ENCODE data around the gene MALSU1.
"Not testable (repeated sequence)": the region's sequence is repeated elsewhere in the genome, so short reads cannot be mapped to it uniquely, and the experiment has no call there.

MALSU1 gene

DNA sequence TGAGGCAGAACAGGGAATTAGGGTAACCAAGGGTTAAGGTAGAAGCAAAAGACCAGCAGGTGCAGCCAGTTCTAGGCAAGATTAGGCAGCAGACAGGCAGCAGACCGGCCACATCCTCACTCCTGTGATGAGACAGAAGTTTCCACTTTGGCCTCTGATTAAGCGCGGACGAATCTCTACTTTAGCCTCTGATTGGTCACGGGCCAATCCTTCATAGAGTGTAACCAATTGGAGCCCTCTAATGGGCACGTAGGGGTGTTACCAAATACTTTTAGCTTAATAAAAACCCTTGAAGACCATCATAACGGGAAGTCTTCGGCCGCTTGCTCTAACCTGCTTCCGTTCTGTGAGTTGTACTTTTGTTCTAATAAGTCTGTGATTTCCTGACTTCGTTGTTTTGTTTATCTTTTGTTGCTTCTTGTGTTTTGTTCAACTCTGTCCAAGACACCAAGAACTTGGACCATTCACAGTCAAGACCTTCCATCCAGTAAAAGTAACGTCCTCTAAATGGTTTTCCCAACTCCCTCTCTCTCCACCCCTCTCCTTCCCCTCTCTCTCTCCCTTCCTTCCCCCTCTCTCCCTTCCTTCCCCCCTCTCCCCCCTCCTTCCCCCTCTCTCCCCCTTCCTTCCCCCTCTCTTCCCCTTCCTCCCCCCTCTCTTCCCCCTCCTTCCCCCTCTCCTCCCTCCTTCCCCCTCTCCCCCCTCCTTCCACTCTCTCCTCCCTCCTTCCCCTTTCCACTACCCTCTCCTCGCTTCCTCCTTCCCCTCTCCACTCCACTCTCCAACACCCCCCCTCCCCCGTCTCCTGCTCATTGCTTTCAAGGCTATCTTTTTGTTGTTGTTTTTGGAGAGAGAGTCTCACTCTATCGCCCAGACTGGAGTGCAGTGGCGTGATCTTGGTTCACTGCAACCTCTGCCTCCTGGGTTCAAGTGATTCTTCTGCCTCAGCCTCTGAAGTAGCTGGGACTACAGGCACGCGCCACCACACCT, 13.2 kb upstream of the MALSU1 start:
- in situ Hi-C loops (cut with MboI; ENCODE audit: low sequenced_read_pairs), result no loop called here

DNA sequence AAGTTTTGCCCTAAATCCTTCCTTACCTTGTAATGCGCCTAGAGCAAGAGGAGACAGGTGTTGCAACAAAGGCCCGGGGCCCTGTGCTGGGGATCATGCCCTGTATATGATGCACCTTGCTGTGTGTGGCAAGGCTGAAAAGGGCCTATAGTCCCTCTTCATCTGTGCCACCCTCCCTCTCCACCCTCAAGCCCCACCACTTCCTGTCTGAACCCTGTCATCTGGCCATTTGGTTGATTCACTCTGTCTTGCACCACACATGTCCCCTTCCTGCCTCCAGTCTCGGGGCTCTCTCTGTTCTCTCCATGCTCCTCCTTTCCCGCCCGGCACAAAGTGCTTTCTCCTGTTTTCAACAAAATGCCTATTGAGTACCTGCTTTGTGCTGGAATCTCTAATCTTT, 11.5 kb upstream of the MALSU1 start:
- in situ Hi-C loops (cut with MboI; ENCODE audit: low sequenced_read_pairs), result no loop called here

- in situ Hi-C loops (cut with MboI; ENCODE audit: low sequenced_read_pairs), result no loop called here
These were observed 8.1 kb upstream of the MALSU1 start for GRCh38 chr7:23290993-23291392.

- in situ Hi-C loops (cut with MboI; ENCODE audit: low sequenced_read_pairs), result no loop called here
These were observed 7.1 kb upstream of the MALSU1 start for GRCh38 chr7:23291957-23292560.

DNA sequence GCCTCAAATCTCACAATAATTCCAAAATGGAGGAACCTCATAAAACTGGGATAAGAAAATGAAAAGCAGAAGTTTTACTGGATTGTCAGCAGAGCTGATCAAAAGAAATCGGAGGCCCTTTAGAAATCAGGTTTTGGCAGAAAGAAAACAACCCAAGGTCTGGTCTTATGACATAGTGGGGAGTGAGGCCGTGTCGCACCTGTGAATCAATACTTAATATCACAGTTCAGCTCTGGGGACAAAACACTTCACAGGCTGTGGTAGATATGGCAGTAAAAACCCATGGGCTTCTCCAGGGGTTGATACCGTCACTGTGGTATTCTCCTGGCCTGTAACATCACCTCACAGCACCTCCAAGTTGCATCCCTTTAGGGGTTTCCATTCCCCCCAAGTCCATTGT, 6.5 kb upstream of the MALSU1 start:
- in situ Hi-C loops (cut with MboI; ENCODE audit: low sequenced_read_pairs), result no loop called here

GRCh38 chr7:23293500-23294073, 5.6 kb upstream of the MALSU1 start:
- in situ Hi-C loops (cut with MboI; ENCODE audit: low sequenced_read_pairs), result no loop called here

- in situ Hi-C loops (cut with MboI; ENCODE audit: low sequenced_read_pairs), result no loop called here
These were observed 4.4 kb upstream of the MALSU1 start for GRCh38 chr7:23294549-23295400.

DNA sequence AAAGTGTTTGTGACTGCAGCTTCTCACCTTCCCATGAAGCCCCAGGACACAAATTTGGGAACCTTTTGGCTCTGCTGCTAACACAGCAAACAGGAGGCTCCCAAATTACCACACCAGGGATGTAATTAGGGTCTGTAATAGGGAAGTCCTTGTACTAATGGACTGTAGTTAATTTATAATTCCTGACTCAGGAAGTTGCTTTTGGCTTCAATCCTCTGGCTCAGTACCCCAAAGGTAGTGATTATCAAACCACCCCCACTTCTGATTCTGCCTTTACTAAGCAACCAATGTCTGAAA, 3.8 kb upstream of the MALSU1 start:
- in situ Hi-C loops (cut with MboI; ENCODE audit: low sequenced_read_pairs), result no loop called here

DNA sequence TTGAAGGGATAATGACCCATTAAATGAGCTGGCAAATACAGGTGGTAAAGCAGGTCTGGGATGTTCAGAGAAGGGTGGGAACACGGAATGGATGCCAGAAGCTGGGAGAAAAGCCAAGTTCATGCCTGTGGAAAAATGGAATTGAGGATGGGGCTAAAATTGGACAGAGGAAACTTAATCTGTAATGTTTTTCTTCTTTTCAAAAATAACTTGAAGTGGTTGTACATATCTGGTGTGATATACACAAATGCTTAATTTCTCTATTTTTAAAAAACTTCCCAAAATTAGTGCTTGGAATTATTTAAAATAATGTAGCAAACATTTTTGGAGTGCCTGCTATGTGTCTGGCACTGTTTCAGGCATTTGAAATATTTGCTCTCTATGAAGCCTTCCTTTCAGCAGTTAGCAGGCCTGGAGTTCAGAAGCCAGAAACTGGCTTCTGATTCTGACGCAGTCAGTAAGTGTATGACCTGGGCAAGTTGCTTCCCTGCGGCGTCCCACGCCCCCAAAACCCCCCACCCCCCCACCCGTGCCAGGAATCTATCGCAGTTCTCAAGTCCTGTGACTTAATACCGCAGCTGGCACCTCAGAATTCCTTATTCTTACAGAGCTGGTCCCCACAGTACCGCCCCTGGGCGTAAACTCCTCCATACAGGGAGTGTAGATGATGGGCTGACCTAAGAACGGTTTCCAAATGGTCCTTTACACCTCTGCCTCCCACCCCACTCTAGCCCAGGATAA, 828 bp upstream of the MALSU1 start:
- in situ Hi-C loops (cut with MboI; ENCODE audit: low sequenced_read_pairs), result no loop called here

GRCh38 chr7:23299770-23300300, 696 bp downstream of the MALSU1 start:
- in situ Hi-C loops (cut with MboI; ENCODE audit: low sequenced_read_pairs), result no loop called here

GRCh38 chr7:23306936-23307521, 7.9 kb downstream of the MALSU1 start:
- in situ Hi-C loops (cut with MboI; ENCODE audit: low sequenced_read_pairs), result no loop called here

DNA sequence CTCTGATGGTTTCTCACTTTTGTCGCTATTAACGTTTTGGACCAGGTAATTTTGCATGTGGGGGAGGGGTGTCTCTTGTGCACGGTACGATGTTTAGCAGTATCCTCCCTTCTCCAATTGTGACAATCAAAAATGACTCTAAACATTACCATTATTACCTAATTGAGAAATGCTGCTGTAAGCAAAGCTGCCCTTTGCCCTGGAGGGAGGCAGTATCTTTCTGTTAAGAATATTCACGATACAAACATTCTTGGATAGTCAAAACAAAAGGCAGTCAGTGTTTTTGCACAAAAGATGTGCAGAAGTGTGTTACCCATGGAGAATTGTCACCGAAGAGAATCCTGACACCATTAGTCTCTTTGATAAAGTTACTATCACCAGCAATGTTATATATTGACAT, 9.6 kb downstream of the MALSU1 start:
- in situ Hi-C loops (cut with MboI; ENCODE audit: low sequenced_read_pairs), result no loop called here

DNA sequence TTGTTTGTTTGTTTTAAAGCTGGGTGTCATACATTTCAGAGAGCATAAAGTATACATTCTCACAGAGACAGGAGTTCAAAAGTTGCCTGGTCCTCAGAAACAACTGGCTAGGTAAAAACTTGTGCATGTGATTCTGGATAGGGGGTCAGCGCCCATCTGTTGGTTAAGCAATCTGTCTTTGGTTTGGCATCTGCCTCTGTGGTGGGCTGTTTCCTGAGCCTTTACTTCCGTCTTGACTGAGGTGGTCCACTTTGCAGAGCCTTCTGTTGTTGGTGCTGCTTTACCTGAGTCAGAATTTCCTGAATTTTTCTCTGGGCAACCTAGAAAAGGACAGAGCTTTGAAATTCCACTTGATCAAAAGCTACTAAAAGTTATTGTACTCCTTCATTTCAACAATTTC, 13.0 kb downstream of the MALSU1 start:
- in situ Hi-C loops (cut with MboI; ENCODE audit: low sequenced_read_pairs), result not testable (repeated sequence)

- in situ Hi-C loops (cut with MboI; ENCODE audit: low sequenced_read_pairs), result no loop called here
These were observed 16.2 kb downstream of the MALSU1 start for GRCh38 chr7:23315366-23315765.

DNA sequence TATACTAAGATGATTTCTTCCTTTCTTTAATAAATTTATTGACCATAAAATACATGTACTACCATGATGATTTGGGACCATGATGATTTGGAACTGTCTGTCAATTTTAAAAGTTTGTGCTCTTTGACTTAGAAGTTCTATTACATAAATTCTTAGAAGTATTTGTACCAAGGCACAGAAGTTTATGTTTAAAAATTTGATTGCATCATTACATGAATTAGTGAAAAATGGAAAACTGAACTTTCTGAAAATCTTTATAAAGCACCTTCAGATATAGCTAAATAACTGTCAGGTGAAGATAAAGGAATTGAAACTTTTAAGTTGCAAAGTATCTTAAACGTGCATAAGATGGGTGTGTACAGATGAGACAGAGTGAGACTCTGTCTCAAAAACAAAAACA, 32.0 kb downstream of the MALSU1 start:
- in situ Hi-C loops (cut with MboI; ENCODE audit: low sequenced_read_pairs), result no loop called here

GRCh38 chr7:23332193-23332592, 33.1 kb downstream of the MALSU1 start:
- in situ Hi-C loops (cut with MboI; ENCODE audit: low sequenced_read_pairs), result no loop called here

DNA sequence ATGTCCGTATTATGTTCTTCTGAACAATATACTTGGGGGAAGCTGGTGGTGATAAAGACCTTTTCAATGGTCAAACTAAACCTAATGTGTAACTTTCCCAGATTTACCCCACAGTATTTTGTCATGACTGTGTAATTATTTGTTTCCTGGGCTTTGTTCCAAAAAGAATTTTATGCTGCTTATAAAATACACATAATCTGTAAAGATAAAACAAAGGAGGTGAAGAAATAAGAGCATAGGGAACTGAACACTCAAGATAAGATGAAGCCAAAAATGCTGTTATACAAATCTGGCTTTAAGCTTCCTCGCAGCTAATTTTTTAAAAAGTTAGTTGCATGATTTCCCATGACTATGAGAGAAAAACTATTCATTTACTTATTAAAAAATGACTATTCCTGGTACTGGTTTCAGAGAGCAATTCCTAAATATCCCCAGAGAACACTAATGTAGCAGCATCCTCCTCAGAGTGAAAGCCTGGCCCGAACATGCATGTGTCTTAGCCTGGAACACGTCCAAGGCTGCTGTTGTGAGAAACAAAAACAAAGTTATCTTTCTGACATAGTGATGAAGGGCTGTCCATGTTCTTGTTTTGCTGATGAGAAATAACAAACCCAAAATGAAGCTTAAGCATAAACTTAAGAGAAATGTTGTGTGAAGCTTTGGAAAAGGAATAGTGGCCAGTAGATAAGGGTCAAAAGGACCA, 33.9 kb downstream of the MALSU1 start:
- in situ Hi-C loops (cut with MboI; ENCODE audit: low sequenced_read_pairs), result no loop called here

GRCh38 chr7:23333671-23334246, 34.6 kb downstream of the MALSU1 start:
- in situ Hi-C loops (cut with MboI; ENCODE audit: low sequenced_read_pairs), result no loop called here

DNA sequence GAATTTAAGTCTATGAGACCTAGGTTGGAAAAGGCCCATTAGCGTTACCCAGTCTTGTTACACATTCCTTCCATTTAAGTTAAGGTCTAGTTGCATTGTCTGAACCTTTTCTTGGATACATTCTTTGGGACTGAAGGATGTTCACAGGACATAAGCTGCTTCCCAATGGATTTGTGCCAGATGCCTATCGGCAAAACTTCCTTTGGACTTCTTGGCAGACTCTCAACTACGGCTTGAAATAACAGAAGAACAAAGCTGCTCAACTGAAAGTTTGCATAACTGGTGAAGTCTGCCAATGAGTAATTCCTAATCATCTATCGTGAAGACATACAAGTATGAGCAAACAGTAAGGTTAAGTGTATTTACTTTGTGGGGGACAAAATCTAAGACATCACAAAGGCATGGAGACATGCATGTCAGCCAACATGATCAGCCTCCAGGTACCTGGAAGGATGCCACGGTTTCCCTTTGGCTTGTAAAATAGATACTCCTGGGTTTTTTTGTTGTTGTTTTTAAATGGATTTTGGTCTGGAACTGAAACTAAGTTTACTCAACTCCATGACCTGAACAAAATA, 35.4 kb downstream of the MALSU1 start:
- in situ Hi-C loops (cut with MboI; ENCODE audit: low sequenced_read_pairs), result no loop called here

Data from HL-60/S4 treated with phorbol 12-myristate 13-acetate at 8.2 ng/mL for 4 days and 3 days (cell line).